ENCODE measurements around the gene ZBP1.

ZBP1 gene

GRCh38 chr20:57620999-57621398, 773 bp upstream of the ZBP1 start:
- Histone ChIP-seq H3K9ac (ENCODE audit: low read depth, low read length, poor library complexity) (no peak overlapping the region), H3K79me1 (ENCODE audit: low read depth, low read length) (no peaks in the 10 kb centered on the region), H3K27me3 (ENCODE audit: control insufficient read depth in 3 of 3, insufficient read depth in 3 of 3, low read depth in 1 of 3, low read length in 3 of 3) (peaks cover 0 to 18% (median 2%) of the 10 kb centered on the region in 3 experiments), H2BK120ac (ENCODE audit: low read depth, low read length) (no peak overlapping the region), H2AFZ (ENCODE audit: low read length) (no peak overlapping the region), H3K18ac (ENCODE audit: low read length) (no peak overlapping the region), H3K36me3 (replicated peaks in 1 of 2; ENCODE audit: control insufficient read depth in 2 of 2, insufficient read depth in 2 of 2, low read length in 2 of 2) (no peaks in the 10 kb centered on the region), H3K14ac (ENCODE audit: low read length) (no peak overlapping the region), H3K4ac (ENCODE audit: low read length) (no peak overlapping the region), H3K4me3 (ENCODE audit: low read length in 2 of 2) (no peak overlapping the region), H2BK12ac (ENCODE audit: low read length) (no peak overlapping the region), H2AK5ac (ENCODE audit: low read depth, low read length) (no peak overlapping the region), H3K23ac (ENCODE audit: low read depth, low read length, poor library complexity) (no peak overlapping the region), H3K4me2 (ENCODE audit: insufficient read depth, low read length, poor library complexity, severe bottlenecking) (no peak overlapping the region), H3K4me1 (ENCODE audit: control insufficient read depth in 2 of 2, insufficient read depth in 1 of 2, low read depth in 1 of 2, low read length in 2 of 2) (peaks cover 0 to 1% of the 10 kb centered on the region in 2 donors), H2BK5ac (ENCODE audit: low read length) (no peak overlapping the region), H3K9me3 (replicated peaks in 1 of 2; ENCODE audit: control insufficient read depth in 2 of 2, insufficient read depth in 1 of 2, low read depth in 1 of 2, low read length in 2 of 2) (peaks cover 2 to 4% of the 10 kb centered on the region in 2 donors), H4K91ac (ENCODE audit: low read depth, low read length, poor library complexity) (no peak overlapping the region), H4K8ac (ENCODE audit: low read depth, low read length) (no peak overlapping the region), H2BK15ac (ENCODE audit: low read length) (no peak overlapping the region), H3K27ac (replicated peaks; ENCODE audit: low read length) (no peak overlapping the region)
- no peak for DNase-seq (ENCODE audit: low spot score)
- no CpG with 5 or more reads among the region's 11 CpGs for WGBS, 2 donors (ENCODE audit: extremely low coverage in 2 of 2, insufficient read length in 2 of 2, insufficient replicate concordance in 1 of 2)

GRCh38 chr20:57619051-57619831, 985 bp downstream of the ZBP1 start:
- H2BK12ac ChIP-seq (ENCODE audit: low read length), result no peak overlapping the region
- H3K23ac ChIP-seq (ENCODE audit: low read depth, low read length, poor library complexity), result no peak overlapping the region
- H2AFZ ChIP-seq (ENCODE audit: low read length), result no peak overlapping the region
- peaks cover 0 to 1% of the 10 kb centered on the region in 2 donors for H3K4me1 ChIP-seq (ENCODE audit: control insufficient read depth in 2 of 2, insufficient read depth in 1 of 2, low read depth in 1 of 2, low read length in 2 of 2)
- no peak overlapping the region for H3K14ac ChIP-seq (ENCODE audit: low read length)
- no peak overlapping the region for H2AK5ac ChIP-seq (ENCODE audit: low read depth, low read length)
- H4K8ac ChIP-seq (ENCODE audit: low read depth, low read length), result no peak overlapping the region
- no peak overlapping the region for H2BK5ac ChIP-seq (ENCODE audit: low read length)
- no peak overlapping the region for H3K4me3 ChIP-seq (ENCODE audit: low read length in 2 of 2)
- WGBS, 2 donors (ENCODE audit: extremely low coverage in 2 of 2, insufficient read length in 2 of 2, insufficient replicate concordance in 1 of 2), result no CpG with 5 or more reads among the region's 19 CpGs
- no peak overlapping the region for H3K27ac ChIP-seq (replicated peaks; ENCODE audit: low read length)
- no peaks in the 10 kb centered on the region for H3K79me1 ChIP-seq (ENCODE audit: low read depth, low read length)
- no peak overlapping the region for H2BK120ac ChIP-seq (ENCODE audit: low read depth, low read length)
- no peak for DNase-seq (ENCODE audit: low spot score)
- no peak overlapping the region for H3K9ac ChIP-seq (ENCODE audit: low read depth, low read length, poor library complexity)
- peaks cover 0 to 25% (median 2%) of the 10 kb centered on the region in 3 experiments for H3K27me3 ChIP-seq (ENCODE audit: control insufficient read depth in 3 of 3, insufficient read depth in 3 of 3, low read depth in 1 of 3, low read length in 3 of 3)
- no peak overlapping the region for H3K18ac ChIP-seq (ENCODE audit: low read length)
- H4K91ac ChIP-seq (ENCODE audit: low read depth, low read length, poor library complexity), result no peak overlapping the region
- no peak overlapping the region for H3K4me2 ChIP-seq (ENCODE audit: insufficient read depth, low read length, poor library complexity, severe bottlenecking)
- no peak overlapping the region for H2BK15ac ChIP-seq (ENCODE audit: low read length)
- no peaks in the 10 kb centered on the region for H3K36me3 ChIP-seq (replicated peaks in 1 of 2; ENCODE audit: control insufficient read depth in 2 of 2, insufficient read depth in 2 of 2, low read length in 2 of 2)
- no peak overlapping the region for H3K4ac ChIP-seq (ENCODE audit: low read length)
- H3K9me3 ChIP-seq (replicated peaks in 1 of 2; ENCODE audit: control insufficient read depth in 2 of 2, insufficient read depth in 1 of 2, low read depth in 1 of 2, low read length in 2 of 2), result peaks cover 0 to 2% of the 10 kb centered on the region in 2 donors

GRCh38 chr20:57618764-57619050, 1.5 kb downstream of the ZBP1 start:
- no peak overlapping the region for H3K18ac ChIP-seq (ENCODE audit: low read length)
- no peak for DNase-seq (ENCODE audit: low spot score)

GRCh38 chr20:57618091-57618763, 2.0 kb downstream of the ZBP1 start:
- H3K4me1 ChIP-seq (ENCODE audit: control insufficient read depth in 2 of 2, insufficient read depth in 1 of 2, low read depth in 1 of 2, low read length in 2 of 2), result peaks cover 0 to 1% of the 10 kb centered on the region in 2 donors
- H3K4me2 ChIP-seq (ENCODE audit: insufficient read depth, low read length, poor library complexity, severe bottlenecking), result no peak overlapping the region
- no peak overlapping the region for H4K8ac ChIP-seq (ENCODE audit: low read depth, low read length)
- H3K27ac ChIP-seq (replicated peaks; ENCODE audit: low read length), result no peak overlapping the region
- H3K79me1 ChIP-seq (ENCODE audit: low read depth, low read length), result no peaks in the 10 kb centered on the region
- no peak overlapping the region for H3K4me3 ChIP-seq (ENCODE audit: low read length in 2 of 2)
- no peak overlapping the region for H3K18ac ChIP-seq (ENCODE audit: low read length)
- no peak for DNase-seq (ENCODE audit: low spot score)
- H2BK120ac ChIP-seq (ENCODE audit: low read depth, low read length), result no peak overlapping the region
- H2BK15ac ChIP-seq (ENCODE audit: low read length), result no peak overlapping the region
- peaks cover 0 to 2% of the 10 kb centered on the region in 2 donors for H3K9me3 ChIP-seq (replicated peaks in 1 of 2; ENCODE audit: control insufficient read depth in 2 of 2, insufficient read depth in 1 of 2, low read depth in 1 of 2, low read length in 2 of 2)
- H3K9ac ChIP-seq (ENCODE audit: low read depth, low read length, poor library complexity), result no peak overlapping the region
- no CpG with 5 or more reads among the region's 14 CpGs for WGBS, 2 donors (ENCODE audit: extremely low coverage in 2 of 2, insufficient read length in 2 of 2, insufficient replicate concordance in 1 of 2)
- no peak overlapping the region for H2AFZ ChIP-seq (ENCODE audit: low read length)
- H3K14ac ChIP-seq (ENCODE audit: low read length), result no peak overlapping the region
- no peak overlapping the region for H2BK12ac ChIP-seq (ENCODE audit: low read length)
- no peak overlapping the region for H2AK5ac ChIP-seq (ENCODE audit: low read depth, low read length)
- H4K91ac ChIP-seq (ENCODE audit: low read depth, low read length, poor library complexity), result no peak overlapping the region
- H3K23ac ChIP-seq (ENCODE audit: low read depth, low read length, poor library complexity), result no peak overlapping the region
- peaks cover 0 to 25% (median 2%) of the 10 kb centered on the region in 3 experiments for H3K27me3 ChIP-seq (ENCODE audit: control insufficient read depth in 3 of 3, insufficient read depth in 3 of 3, low read depth in 1 of 3, low read length in 3 of 3)
- no peak overlapping the region for H2BK5ac ChIP-seq (ENCODE audit: low read length)
- no peaks in the 10 kb centered on the region for H3K36me3 ChIP-seq (replicated peaks in 1 of 2; ENCODE audit: control insufficient read depth in 2 of 2, insufficient read depth in 2 of 2, low read length in 2 of 2)
- no peak overlapping the region for H3K4ac ChIP-seq (ENCODE audit: low read length)

More at GRCh38 chr20:57618764-57619050, 1.5 kb downstream of the ZBP1 start:
- no peak overlapping the region for H3K4me3 ChIP-seq (ENCODE audit: low read length in 2 of 2)
- H2AK5ac ChIP-seq (ENCODE audit: low read depth, low read length), result no peak overlapping the region
- no peak overlapping the region for H3K9ac ChIP-seq (ENCODE audit: low read depth, low read length, poor library complexity)
- WGBS, 2 donors (ENCODE audit: extremely low coverage in 2 of 2, insufficient read length in 2 of 2, insufficient replicate concordance in 1 of 2), result no CpG with 5 or more reads among the region's 6 CpGs
- no peak overlapping the region for H3K4me2 ChIP-seq (ENCODE audit: insufficient read depth, low read length, poor library complexity, severe bottlenecking)
- H3K4ac ChIP-seq (ENCODE audit: low read length), result no peak overlapping the region
- H3K27me3 ChIP-seq (ENCODE audit: control insufficient read depth in 3 of 3, insufficient read depth in 3 of 3, low read depth in 1 of 3, low read length in 3 of 3), result peaks cover 0 to 25% (median 2%) of the 10 kb centered on the region in 3 experiments
- H3K14ac ChIP-seq (ENCODE audit: low read length), result no peak overlapping the region
- H4K8ac ChIP-seq (ENCODE audit: low read depth, low read length), result no peak overlapping the region
- H3K27ac ChIP-seq (replicated peaks; ENCODE audit: low read length), result no peak overlapping the region
- H3K23ac ChIP-seq (ENCODE audit: low read depth, low read length, poor library complexity), result no peak overlapping the region
- H2AFZ ChIP-seq (ENCODE audit: low read length), result no peak overlapping the region
- H4K91ac ChIP-seq (ENCODE audit: low read depth, low read length, poor library complexity), result no peak overlapping the region
- no peak overlapping the region for H2BK120ac ChIP-seq (ENCODE audit: low read depth, low read length)
- no peak overlapping the region for H2BK15ac ChIP-seq (ENCODE audit: low read length)
- peaks cover 0 to 1% of the 10 kb centered on the region in 2 donors for H3K4me1 ChIP-seq (ENCODE audit: control insufficient read depth in 2 of 2, insufficient read depth in 1 of 2, low read depth in 1 of 2, low read length in 2 of 2)
- no peak overlapping the region for H2BK12ac ChIP-seq (ENCODE audit: low read length)
- no peaks in the 10 kb centered on the region for H3K79me1 ChIP-seq (ENCODE audit: low read depth, low read length)
- H2BK5ac ChIP-seq (ENCODE audit: low read length), result no peak overlapping the region
- no peaks in the 10 kb centered on the region for H3K36me3 ChIP-seq (replicated peaks in 1 of 2; ENCODE audit: control insufficient read depth in 2 of 2, insufficient read depth in 2 of 2, low read length in 2 of 2)
- peaks cover 0 to 2% of the 10 kb centered on the region in 2 donors for H3K9me3 ChIP-seq (replicated peaks in 1 of 2; ENCODE audit: control insufficient read depth in 2 of 2, insufficient read depth in 1 of 2, low read depth in 1 of 2, low read length in 2 of 2)

Measured in neuronal stem cell (in vitro differentiated cells).